Thyroid gland (tissue), 4 donors: ENCODE data around the gene COL23A1. TPM values are rescaled to one million over a fixed set of nuclear protein-coding genes. Genes with fewer than 3 reads are reported as not detected.
A peak's percentile ranks its signal among the peaks of the same experiment; 100 is the strongest.
"Not testable (repeated sequence)": the region's sequence is repeated elsewhere in the genome, so short reads cannot be mapped to it uniquely, and the experiment has no call there.

Experiments
- DNase-seq, 2 donors: peaks; one replicate each; pipeline ENCODE4 v3.0.0-alpha.2; 2019
- H3K27ac ChIP-seq, 3 donors: fragments of 200-600 bp; sonication (generic); 1 replicate in 2 of 3; 2 replicates in 1 of 3; pipeline ENCODE4 v1.5.1; 2016 to 2019; ENCODE audit warnings: mild to moderate bottlenecking in 1 of 3, moderate library complexity in 1 of 3
- H3K27me3 ChIP-seq: fragments of 200-600 bp; sonication (generic); one replicate; pipeline ENCODE4 v1.5.1; 2019
- H3K36me3 ChIP-seq, 2 donors: fragments of 200-600 bp; sonication (generic); one replicate each; pipeline ENCODE4 v1.5.1; 2016 to 2019
- H3K4me1 ChIP-seq, 2 donors: fragments of 200-600 bp; sonication (generic); one replicate each; pipeline ENCODE4 v1.5.1; 2017 to 2019
- H3K4me3 ChIP-seq, 3 donors: fragments of 200-600 bp; sonication (generic); replicated peaks in 1 of 3; 1 replicate in 2 of 3; 2 replicates in 1 of 3; pipeline ENCODE4 v1.5.1; 2016; ENCODE audit warnings: mild to moderate bottlenecking in 1 of 3
- H3K9me3 ChIP-seq: fragments of 200-600 bp; sonication (generic); one replicate; pipeline ENCODE4 v1.5.1; 2017
- CTCF ChIP-seq, 6 experiments: fragments of 200-600 bp in 3 of 6; fragments of 450-650 bp in 3 of 6; sonication (generic) in 3 of 6; IDR thresholded peaks; one replicate each; pipeline ENCODE4 v1.5.1; 2016 to 2019; ENCODE audit warnings: antibody characterized with exemption in 6 of 6, mild to moderate bottlenecking in 2 of 6, inconsistent platforms in 1 of 6, moderate library complexity in 1 of 6
- POLR2A ChIP-seq, 2 donors: fragments of 450-650 bp; IDR thresholded peaks; one replicate each; pipeline ENCODE4 v1.6.1; 2017; ENCODE audit warnings: antibody characterized with exemption in 2 of 2, mild to moderate bottlenecking in 2 of 2, moderate library complexity in 1 of 2
- WGBS, 2 donors: methylation state at CpG; one replicate each; pipeline ENCODE4 v1.1.5; 2017; 5-methylcytosine and 5-hydroxymethylcytosine counted together
- intact Hi-C: fragments of 100-400 bp; cut with DNase I; formaldehyde crosslinking; loops from one replicate; pipeline ENCODE4 v1.15.1; 2023
- total RNA-seq, 4 donors: library from RNA; depleted of rRNA; stranded (reverse); fragments of >200 nt; gene quantifications; one replicate each; pipeline ENCODE4 v1.2.3, GENCODE V29; 2016

COL23A1 gene
- total RNA-seq, 4 donors from 2014 or later = 76.6 to 108 (median 95.7) TPM

- H3K27ac ChIP-seq = peak overlapping the region in 2 of 3 donors; percentile 73 to 84
- no peaks in the 10 kb centered on the region for H3K9me3 ChIP-seq
- no peak overlapping the region for H3K4me3 ChIP-seq
- 81 to 86% methylated on average over 12 of the region's 12 CpGs for WGBS, 2 donors
- H3K27me3 ChIP-seq = no peaks in the 10 kb centered on the region
- DNase-seq = peak in 1 of 2 donors; percentile 2
- peaks cover 35 to 54% of the 10 kb centered on the region in 2 donors for H3K4me1 ChIP-seq
- TF ChIP-seq CTCF (IDR thresholded peaks at IDR 0.05) (no peak), POLR2A (IDR thresholded peaks at IDR 0.05) (no peak)
- no peaks in the 10 kb centered on the region for H3K36me3 ChIP-seq
- intact Hi-C loops = no loop called here
Observed at GRCh38 chr5:178304016-178304415, 286.2 kb downstream of the COL23A1 start.

- DNase-seq = peak; percentile 76
- H3K27me3 ChIP-seq, H3K4me3 ChIP-seq, intact Hi-C loops, H3K36me3 ChIP-seq, H3K9me3 ChIP-seq: not testable (repeated sequence)
- WGBS, 2 donors = 19 to 21% methylated on average over 4 to 14 of the region's 16 CpGs
- Histone ChIP-seq H3K4me1 (peaks cover 35 to 54% of the 10 kb centered on the region in 2 donors), H3K27ac (peak overlapping the region; percentile 36 to 75 (median 73))
Observed at GRCh38 chr5:178302321-178302720, 287.9 kb downstream of the COL23A1 start.

DNA sequence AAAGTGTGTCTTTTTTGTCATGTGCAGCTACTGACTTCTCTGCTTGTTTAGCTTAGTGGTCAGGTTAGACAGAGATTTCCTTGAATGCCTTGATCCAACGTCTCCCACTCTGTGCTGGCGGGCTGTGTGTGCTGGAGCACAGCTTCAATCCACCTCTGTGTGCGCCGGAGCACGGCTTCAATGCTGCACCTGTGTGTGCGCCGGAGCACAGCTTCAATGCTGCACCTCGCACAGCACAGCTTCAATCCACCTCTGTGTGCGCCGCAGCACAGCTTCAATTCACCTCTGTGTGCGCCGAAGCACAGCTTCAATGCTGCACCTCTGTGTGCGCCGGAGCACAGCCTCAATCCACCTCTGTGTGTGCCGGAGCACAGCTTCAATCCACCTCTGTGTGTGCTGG, 288.6 kb downstream of the COL23A1 start:
- 31 to 81% methylated on average over 5 to 7 of the region's 15 CpGs for WGBS, 2 donors

GRCh38 chr5:178298283-178298807, 291.8 kb downstream of the COL23A1 start:
- Histone ChIP-seq H3K9me3 (no peaks in the 10 kb centered on the region), H3K4me3 (no peak overlapping the region), H3K36me3 (no peaks in the 10 kb centered on the region), H3K4me1 (peaks cover 15 to 27% of the 10 kb centered on the region in 2 donors), H3K27ac (peak overlapping the region in 2 of 3 donors; percentile 7 to 24), H3K27me3 (no peaks in the 10 kb centered on the region)
- DNase-seq = peak in 1 of 2 donors; percentile 3
- intact Hi-C loops = no loop called here
- WGBS, 2 donors = 86 to 98% methylated on average over 4 of the region's 4 CpGs
- no peak for TF ChIP-seq POLR2A (IDR thresholded peaks at IDR 0.05)
- TF ChIP-seq CTCF (IDR thresholded peaks at IDR 0.05) = no peak

More for the DNA sequence above, 288.6 kb downstream of the COL23A1 start:
- no peaks in the 10 kb centered on the region for H3K36me3 ChIP-seq
- intact Hi-C loops = no loop called here
- H3K4me1 ChIP-seq = peaks cover 35 to 50% of the 10 kb centered on the region in 2 donors
- H3K27ac ChIP-seq = peak overlapping the region; percentile 73 to 84 (median 75)
- no peak overlapping the region for H3K4me3 ChIP-seq
- DNase-seq = peak; percentile 75 to 76
- no peaks in the 10 kb centered on the region for H3K27me3 ChIP-seq
- no peaks in the 10 kb centered on the region for H3K9me3 ChIP-seq
- no peak for TF ChIP-seq CTCF (IDR thresholded peaks at IDR 0.05)
- TF ChIP-seq POLR2A (IDR thresholded peaks at IDR 0.05) = no peak

- H3K4me1 ChIP-seq = peaks cover 15 to 29% of the 10 kb centered on the region in 2 donors
- no peak for TF ChIP-seq CTCF (IDR thresholded peaks at IDR 0.05)
- peak in 1 of 2 donors; percentile 2 for DNase-seq
- 72 to 76% methylated on average over 5 to 6 of the region's 8 CpGs for WGBS, 2 donors
- H3K4me3 ChIP-seq = no peak overlapping the region
- no peaks in the 10 kb centered on the region for H3K36me3 ChIP-seq
- no peaks in the 10 kb centered on the region for H3K9me3 ChIP-seq
- no peaks in the 10 kb centered on the region for H3K27me3 ChIP-seq
- intact Hi-C loops = no loop called here
- H3K27ac ChIP-seq = peak overlapping the region in 2 of 3 donors; percentile 7 to 24
Observed at GRCh38 chr5:178297751-178298150, 292.4 kb downstream of the COL23A1 start.
